Thyroid gland (tissue), 4 donors: ENCODE results near the gene CYYR1. TPM values are rescaled to one million over a fixed set of nuclear protein-coding genes. Genes with fewer than 3 reads are reported as not detected.

Experiments
- DNase-seq, 2 donors: peaks; one replicate each; pipeline ENCODE4 v3.0.0-alpha.2; 2019
- H3K27ac ChIP-seq, 3 donors: fragments of 200-600 bp; sonication (generic); 1 replicate in 2 of 3; 2 replicates in 1 of 3; pipeline ENCODE4 v1.5.1; 2016 to 2019; ENCODE audit warnings: mild to moderate bottlenecking in 1 of 3, moderate library complexity in 1 of 3
- H3K27me3 ChIP-seq: fragments of 200-600 bp; sonication (generic); one replicate; pipeline ENCODE4 v1.5.1; 2019
- H3K36me3 ChIP-seq, 2 donors: fragments of 200-600 bp; sonication (generic); one replicate each; pipeline ENCODE4 v1.5.1; 2016 to 2019
- H3K4me1 ChIP-seq, 2 donors: fragments of 200-600 bp; sonication (generic); one replicate each; pipeline ENCODE4 v1.5.1; 2017 to 2019
- H3K4me3 ChIP-seq, 3 donors: fragments of 200-600 bp; sonication (generic); replicated peaks in 1 of 3; 1 replicate in 2 of 3; 2 replicates in 1 of 3; pipeline ENCODE4 v1.5.1; 2016; ENCODE audit warnings: mild to moderate bottlenecking in 1 of 3
- H3K9me3 ChIP-seq: fragments of 200-600 bp; sonication (generic); one replicate; pipeline ENCODE4 v1.5.1; 2017
- POLR2A ChIP-seq, 2 donors: fragments of 450-650 bp; IDR thresholded peaks; one replicate each; pipeline ENCODE4 v1.6.1; 2017; ENCODE audit warnings: antibody characterized with exemption in 2 of 2, mild to moderate bottlenecking in 2 of 2, moderate library complexity in 1 of 2
- WGBS, 2 donors: methylation state at CpG; one replicate each; pipeline ENCODE4 v1.1.5; 2017; 5-methylcytosine and 5-hydroxymethylcytosine counted together
- intact Hi-C: fragments of 100-400 bp; cut with DNase I; formaldehyde crosslinking; loops from one replicate; pipeline ENCODE4 v1.15.1; 2023
- total RNA-seq, 4 donors: library from RNA; depleted of rRNA; stranded (reverse); fragments of >200 nt; gene quantifications; one replicate each; pipeline ENCODE4 v1.2.3, GENCODE V29; 2016
- TF ChIP-seq, protein P1 (sequence below), 6 experiments: fragments of 200-600 bp in 3 of 6; fragments of 450-650 bp in 3 of 6; sonication (generic) in 3 of 6; IDR thresholded peaks; one replicate each; pipeline ENCODE4 v1.5.1; 2016 to 2019; ENCODE audit warnings: antibody characterized with exemption in 6 of 6, mild to moderate bottlenecking in 2 of 6, inconsistent platforms in 1 of 6, moderate library complexity in 1 of 6

The CYYR1 gene
- total RNA-seq, 4 donors from 2014 or later: 7.0 to 18.7 (median 13.7) TPM

DNA sequence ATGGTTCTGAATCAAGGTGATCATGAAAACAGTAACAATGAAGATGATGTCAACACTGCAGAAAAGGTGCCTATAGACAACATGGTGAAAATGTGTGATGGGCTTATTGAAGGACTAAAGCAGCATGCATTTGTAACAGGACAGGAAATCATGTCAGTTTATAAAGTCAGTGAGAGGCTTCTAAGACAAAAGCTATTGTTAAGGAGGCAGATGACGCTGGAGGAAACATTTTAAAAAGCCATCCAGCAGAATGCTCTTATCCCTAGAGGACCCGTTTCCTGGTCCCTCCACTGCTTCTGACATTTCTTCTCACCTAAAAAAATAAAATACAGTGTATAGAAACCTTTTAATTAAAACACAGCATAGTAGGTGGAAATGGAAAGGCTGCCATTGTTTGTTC lies 40.9 kb downstream of the CYYR1 start:
- Histone ChIP-seq H3K4me3 (no peak overlapping the region), H3K9me3 (no peaks in the 10 kb centered on the region), H3K4me1 (no peaks in the 10 kb centered on the region), H3K27ac (no peak overlapping the region), H3K36me3 (no peaks in the 10 kb centered on the region), H3K27me3 (no peaks in the 10 kb centered on the region)
- intact Hi-C loops: loop anchor here (10.0 kb wide), 1 partner anchor 63 kb away; no protein-coding TSS in a partner anchor
- 36 to 40% methylated on average over 2 of the region's 2 CpGs for whole genome bisulfite sequencing, 2 donors
- DNase-seq: no peak
- TF ChIP-seq POLR2A (IDR thresholded peaks at IDR 0.05): no peak
- TF ChIP-seq, protein P1, sequence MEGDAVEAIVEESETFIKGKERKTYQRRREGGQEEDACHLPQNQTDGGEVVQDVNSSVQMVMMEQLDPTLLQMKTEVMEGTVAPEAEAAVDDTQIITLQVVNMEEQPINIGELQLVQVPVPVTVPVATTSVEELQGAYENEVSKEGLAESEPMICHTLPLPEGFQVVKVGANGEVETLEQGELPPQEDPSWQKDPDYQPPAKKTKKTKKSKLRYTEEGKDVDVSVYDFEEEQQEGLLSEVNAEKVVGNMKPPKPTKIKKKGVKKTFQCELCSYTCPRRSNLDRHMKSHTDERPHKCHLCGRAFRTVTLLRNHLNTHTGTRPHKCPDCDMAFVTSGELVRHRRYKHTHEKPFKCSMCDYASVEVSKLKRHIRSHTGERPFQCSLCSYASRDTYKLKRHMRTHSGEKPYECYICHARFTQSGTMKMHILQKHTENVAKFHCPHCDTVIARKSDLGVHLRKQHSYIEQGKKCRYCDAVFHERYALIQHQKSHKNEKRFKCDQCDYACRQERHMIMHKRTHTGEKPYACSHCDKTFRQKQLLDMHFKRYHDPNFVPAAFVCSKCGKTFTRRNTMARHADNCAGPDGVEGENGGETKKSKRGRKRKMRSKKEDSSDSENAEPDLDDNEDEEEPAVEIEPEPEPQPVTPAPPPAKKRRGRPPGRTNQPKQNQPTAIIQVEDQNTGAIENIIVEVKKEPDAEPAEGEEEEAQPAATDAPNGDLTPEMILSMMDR (IDR thresholded peaks at IDR 0.05): no peak

DNA sequence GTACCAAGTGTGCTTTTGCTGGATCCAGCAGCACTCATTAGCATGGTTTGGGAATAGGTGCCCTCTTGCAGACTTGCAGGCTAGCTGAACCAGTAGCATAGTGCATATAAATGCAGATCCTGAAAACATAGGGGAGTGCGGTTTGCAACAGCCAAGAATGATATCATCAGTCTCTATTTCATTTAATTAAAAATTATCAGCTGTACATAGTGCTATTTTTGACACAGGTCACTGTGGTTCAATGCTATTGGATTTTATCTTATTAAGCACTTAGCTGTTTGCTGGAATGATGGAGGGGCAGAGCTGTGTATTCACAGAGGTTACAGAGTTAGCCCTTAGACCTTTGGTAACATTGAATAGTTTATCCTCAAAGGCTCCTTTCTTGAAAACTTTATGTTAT lies 43.6 kb downstream of the CYYR1 start:
- 79 to 90% methylated on average over 1 of the region's 1 CpG for WGBS, 2 donors
- DNase-seq: no peak

DNA sequence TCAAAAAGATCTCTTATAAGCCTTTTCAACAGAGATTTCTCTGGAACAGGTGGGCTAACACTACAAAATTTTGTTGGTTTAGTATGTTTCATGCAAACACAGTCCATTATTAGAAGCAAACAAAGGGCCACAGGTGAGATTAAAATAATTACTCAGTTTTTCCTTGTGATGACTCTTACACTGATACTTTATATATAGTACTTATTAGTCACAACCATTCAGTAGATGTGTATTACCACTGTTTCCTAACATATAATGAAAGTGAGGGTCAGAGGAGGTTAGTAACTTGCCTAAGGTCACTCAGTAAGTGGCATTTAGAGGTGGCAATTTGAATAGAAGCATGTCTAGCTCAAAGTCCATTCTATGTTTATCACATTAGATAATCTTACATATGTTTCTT lies 44.2 kb downstream of the CYYR1 start:
- no peaks in the 10 kb centered on the region for H3K27me3 ChIP-seq
- DNase-seq: no peak
- TF ChIP-seq, protein P1 (IDR thresholded peaks at IDR 0.05): no peak
- TF ChIP-seq POLR2A (IDR thresholded peaks at IDR 0.05): no peak
- intact Hi-C loops: no loop called here
- H3K9me3 ChIP-seq: no peaks in the 10 kb centered on the region
- H3K4me3 ChIP-seq: no peak overlapping the region
- H3K4me1 ChIP-seq: no peaks in the 10 kb centered on the region
- H3K36me3 ChIP-seq: no peaks in the 10 kb centered on the region
- H3K27ac ChIP-seq: no peak overlapping the region

More for the DNA sequence above, 43.6 kb downstream of the CYYR1 start:
- Histone ChIP-seq H3K9me3 (no peaks in the 10 kb centered on the region), H3K27ac (no peak overlapping the region), H3K36me3 (no peaks in the 10 kb centered on the region), H3K4me3 (no peak overlapping the region), H3K27me3 (no peaks in the 10 kb centered on the region), H3K4me1 (no peaks in the 10 kb centered on the region)
- no peak for TF ChIP-seq POLR2A (IDR thresholded peaks at IDR 0.05)
- TF ChIP-seq, protein P1 (IDR thresholded peaks at IDR 0.05): no peak
- intact Hi-C loops: no loop called here

DNA sequence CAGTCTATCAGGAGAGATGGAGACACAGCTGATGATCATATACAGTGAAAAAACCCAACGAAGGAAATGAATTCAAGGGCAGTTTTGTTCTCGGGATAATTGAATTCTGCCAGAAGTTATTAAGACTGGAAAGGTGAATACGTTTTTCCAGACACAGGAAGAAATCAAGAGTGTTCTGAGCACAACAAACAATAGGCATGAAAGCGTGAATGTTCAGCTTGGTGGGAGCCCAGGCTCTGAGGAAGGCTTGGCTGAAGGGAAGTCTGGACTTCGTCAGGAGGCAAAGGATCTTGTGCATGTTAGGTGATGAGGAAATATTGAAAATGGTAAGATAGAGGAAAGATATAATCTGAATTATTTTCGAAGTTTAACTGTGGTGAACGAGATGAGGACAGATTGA lies 50.4 kb downstream of the CYYR1 start:
- TF ChIP-seq POLR2A (IDR thresholded peaks at IDR 0.05): no peak
- TF ChIP-seq, protein P1 (IDR thresholded peaks at IDR 0.05): no peak
- Histone ChIP-seq H3K36me3 (no peaks in the 10 kb centered on the region), H3K4me1 (no peaks in the 10 kb centered on the region), H3K9me3 (no peaks in the 10 kb centered on the region), H3K4me3 (no peak overlapping the region), H3K27me3 (no peaks in the 10 kb centered on the region), H3K27ac (no peak overlapping the region)
- no peak for DNase-seq
- WGBS, 2 donors: 64 to 72% methylated on average over 7 of the region's 7 CpGs
- intact Hi-C loops: no loop called here

DNA sequence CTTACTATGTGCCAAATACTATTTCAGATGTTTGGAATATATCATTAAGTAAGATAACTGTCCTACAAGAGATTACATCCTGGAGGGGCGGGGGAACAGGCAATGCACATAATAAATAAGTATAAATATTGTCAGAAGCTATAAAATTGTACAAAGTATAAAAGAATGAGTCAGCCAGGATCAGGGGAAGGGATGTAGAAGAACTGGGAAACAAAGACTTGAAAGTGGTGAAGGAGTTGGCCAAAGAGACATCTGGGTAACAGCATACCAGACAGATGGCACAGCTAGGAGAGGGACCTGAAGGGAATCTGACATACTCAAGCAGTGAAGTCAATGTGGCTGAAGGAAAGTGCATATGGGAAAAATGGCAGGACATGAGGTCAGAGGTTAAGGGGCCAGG lies 53.9 kb downstream of the CYYR1 start:
- H3K36me3 ChIP-seq: no peaks in the 10 kb centered on the region
- H3K27me3 ChIP-seq: no peaks in the 10 kb centered on the region
- H3K27ac ChIP-seq: no peak overlapping the region
- H3K4me1 ChIP-seq: no peaks in the 10 kb centered on the region
- intact Hi-C loops: no loop called here
- TF ChIP-seq, protein P1 (IDR thresholded peaks at IDR 0.05): no peak
- no peak for TF ChIP-seq POLR2A (IDR thresholded peaks at IDR 0.05)
- H3K4me3 ChIP-seq: no peak overlapping the region
- 84 to 96% methylated on average over 1 of the region's 1 CpG for WGBS, 2 donors
- no peak for DNase-seq
- no peaks in the 10 kb centered on the region for H3K9me3 ChIP-seq
